ENCODE results near the gene PDGFB.

DNA sequence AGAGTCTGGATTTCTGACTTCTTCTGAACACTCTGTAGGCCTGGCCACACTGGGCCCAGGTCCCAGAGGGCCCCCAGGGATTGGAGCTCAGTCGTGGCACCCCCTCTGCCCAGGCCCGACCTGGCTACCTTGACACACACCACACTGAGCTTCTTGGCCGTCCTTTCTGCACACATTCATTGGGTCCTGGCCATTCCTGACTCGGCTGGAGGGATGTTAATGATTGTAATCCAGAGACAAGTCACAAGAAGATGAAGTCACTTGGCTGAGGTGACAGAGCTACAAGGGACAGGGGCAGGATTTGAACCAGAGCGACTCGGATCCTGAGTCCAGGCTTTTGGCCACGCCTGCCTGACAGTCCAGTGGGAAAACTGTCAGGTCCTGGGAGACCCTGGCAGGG is 23.9 kb upstream of the PDGFB start:
- TF ChIP-seq, protein P1, sequence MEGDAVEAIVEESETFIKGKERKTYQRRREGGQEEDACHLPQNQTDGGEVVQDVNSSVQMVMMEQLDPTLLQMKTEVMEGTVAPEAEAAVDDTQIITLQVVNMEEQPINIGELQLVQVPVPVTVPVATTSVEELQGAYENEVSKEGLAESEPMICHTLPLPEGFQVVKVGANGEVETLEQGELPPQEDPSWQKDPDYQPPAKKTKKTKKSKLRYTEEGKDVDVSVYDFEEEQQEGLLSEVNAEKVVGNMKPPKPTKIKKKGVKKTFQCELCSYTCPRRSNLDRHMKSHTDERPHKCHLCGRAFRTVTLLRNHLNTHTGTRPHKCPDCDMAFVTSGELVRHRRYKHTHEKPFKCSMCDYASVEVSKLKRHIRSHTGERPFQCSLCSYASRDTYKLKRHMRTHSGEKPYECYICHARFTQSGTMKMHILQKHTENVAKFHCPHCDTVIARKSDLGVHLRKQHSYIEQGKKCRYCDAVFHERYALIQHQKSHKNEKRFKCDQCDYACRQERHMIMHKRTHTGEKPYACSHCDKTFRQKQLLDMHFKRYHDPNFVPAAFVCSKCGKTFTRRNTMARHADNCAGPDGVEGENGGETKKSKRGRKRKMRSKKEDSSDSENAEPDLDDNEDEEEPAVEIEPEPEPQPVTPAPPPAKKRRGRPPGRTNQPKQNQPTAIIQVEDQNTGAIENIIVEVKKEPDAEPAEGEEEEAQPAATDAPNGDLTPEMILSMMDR (IDR thresholded peaks at IDR 0.05), result no peak
- no peak for TF ChIP-seq POLR2AphosphoS5 (IDR thresholded peaks at IDR 0.05)
